Lower leg skin (tissue), 4 donors: ENCODE results near the gene PLEKHA4. TPM values are rescaled to one million over a fixed set of nuclear protein-coding genes. Genes with fewer than 3 reads are reported as not detected.

Experiments
- DNase-seq, 2 donors: peaks; one replicate each; pipeline ENCODE4 v3.0.0-alpha.2; 2019; ENCODE audit warnings: low spot score in 2 of 2
- H3K4me3 ChIP-seq: fragments of 200-600 bp; sonication (generic); 2 replicates; pipeline ENCODE4 v1.5.1; 2017; ENCODE audit warnings: mild to moderate bottlenecking, low read depth; ENCODE audit not compliant: poor library complexity, severe bottlenecking
- CTCF ChIP-seq, 3 donors: fragments of 450-650 bp; IDR thresholded peaks; one replicate each; pipeline ENCODE4 v1.5.1; 2016; ENCODE audit warnings: antibody characterized with exemption in 3 of 3, mild to moderate bottlenecking in 3 of 3, moderate library complexity in 2 of 3
- POLR2A ChIP-seq, 2 donors: fragments of 450-650 bp; IDR thresholded peaks; one replicate each; pipeline ENCODE4 v1.6.1; 2016 to 2017; ENCODE audit warnings: antibody characterized with exemption in 2 of 2, mild to moderate bottlenecking in 1 of 2, moderate library complexity in 1 of 2
- WGBS, 2 donors: methylation state at CpG; one replicate each; pipeline ENCODE4 v1.1.5; 2018; 5-methylcytosine and 5-hydroxymethylcytosine counted together
- intact Hi-C: fragments of 100-400 bp; cut with DNase I; formaldehyde crosslinking; loops from one replicate; pipeline ENCODE4 v1.15.0; 2023; ENCODE audit warnings: low total_unique reads
- total RNA-seq, 4 donors: library from RNA; depleted of rRNA; stranded (reverse); fragments of >200 nt; gene quantifications; one replicate each; pipeline ENCODE4 v1.1.0, GENCODE V29; 2016

PLEKHA4 gene
- total RNA-seq, 4 donors from 2014 or later, result 2.9 to 7.2 (median 6.3) TPM

- no peak for DNase-seq
- 78 to 79% methylated on average over 5 of the region's 5 CpGs for WGBS, 2 donors
Observed at GRCh38 chr19:48833977-48834376, 34.4 kb downstream of the PLEKHA4 start.

DNA sequence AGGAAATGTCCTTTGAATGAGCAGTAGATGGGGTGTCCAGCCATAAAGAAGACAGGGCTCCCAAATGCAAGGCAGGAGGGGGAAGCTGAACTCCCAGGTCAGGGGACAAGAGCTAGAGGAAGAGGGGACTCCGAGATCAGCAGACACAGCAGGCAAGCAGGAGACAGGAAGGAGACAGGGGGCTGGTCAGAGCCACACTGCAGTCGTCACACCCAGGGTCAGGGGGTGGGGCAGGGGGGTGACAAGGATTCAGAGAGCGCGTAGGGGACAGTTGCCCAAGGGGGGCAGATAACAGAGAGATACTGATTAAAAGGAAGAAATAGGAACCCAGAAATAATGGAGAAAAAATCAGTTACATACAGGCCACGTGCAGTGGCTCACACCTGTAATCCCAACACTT, 35.4 kb downstream of the PLEKHA4 start:
- TF ChIP-seq POLR2A (IDR thresholded peaks at IDR 0.05), result no peak
- TF ChIP-seq CTCF (IDR thresholded peaks at IDR 0.05), result no peak
- DNase-seq, result no peak
- WGBS, 2 donors, result 80 to 82% methylated on average over 5 of the region's 5 CpGs
- H3K4me3 ChIP-seq, result no peak overlapping the region
- intact Hi-C loops, result loop anchor here (5.0 to 10.0 kb wide), 2 partner anchors 36 to 188 kb away; partner anchors contain the start of gene CA11

More at GRCh38 chr19:48833977-48834376, 34.4 kb downstream of the PLEKHA4 start:
- intact Hi-C loops, result loop anchor here (5.0 to 10.0 kb wide), 2 partner anchors 37 to 189 kb away; partner anchors contain the start of gene CA11
- no peak for TF ChIP-seq CTCF (IDR thresholded peaks at IDR 0.05)
- no peak for TF ChIP-seq POLR2A (IDR thresholded peaks at IDR 0.05)
- no peak overlapping the region for H3K4me3 ChIP-seq

DNA sequence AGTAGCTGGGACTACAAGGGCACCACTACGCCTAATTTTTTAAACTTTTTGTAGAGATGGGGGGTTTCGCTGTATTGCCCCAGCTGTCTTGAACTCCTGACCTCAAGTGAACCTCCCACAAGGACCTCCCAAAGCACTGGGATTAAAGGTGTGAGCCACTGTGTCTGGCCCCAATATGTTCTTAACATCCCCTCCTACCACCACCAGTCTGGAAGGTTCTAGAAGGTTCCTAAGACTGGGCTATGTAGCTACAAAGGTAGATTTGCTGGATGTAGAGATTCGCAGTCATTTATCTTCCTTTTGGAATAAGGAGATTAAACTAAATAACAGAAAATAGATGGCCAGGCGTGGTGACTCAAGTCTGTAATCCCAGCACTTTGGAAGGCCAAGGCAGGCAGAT, 37.5 kb downstream of the PLEKHA4 start:
- no peak for DNase-seq
- 95 to 97% methylated on average over 4 of the region's 4 CpGs for WGBS, 2 donors
- no peak overlapping the region for H3K4me3 ChIP-seq
- TF ChIP-seq CTCF (IDR thresholded peaks at IDR 0.05) (no peak), POLR2A (IDR thresholded peaks at IDR 0.05) (no peak)
- intact Hi-C loops, result loop anchor here (5.0 to 10.0 kb wide), 2 partner anchors 34 to 186 kb away; partner anchors contain the start of gene CA11

DNA sequence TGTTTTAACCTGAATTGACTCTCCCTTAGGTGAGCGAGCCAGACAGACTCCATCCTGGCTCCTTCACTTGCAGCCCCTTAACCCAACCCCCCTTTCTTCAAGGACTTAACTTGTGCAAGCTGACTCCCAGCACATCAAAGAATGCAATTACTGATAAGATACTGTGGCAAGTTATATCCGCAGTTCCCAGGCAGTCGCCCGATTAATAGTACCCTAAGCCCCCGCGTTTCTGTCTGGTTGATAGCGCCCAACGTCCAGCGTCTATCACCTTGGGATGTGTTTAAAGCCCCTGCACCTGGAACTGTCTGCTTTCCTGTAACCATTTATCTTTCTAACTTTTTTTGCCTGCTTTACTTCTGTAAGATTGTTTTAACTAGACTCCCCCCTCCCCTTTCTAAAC, 38.3 kb downstream of the PLEKHA4 start:
- no peak for DNase-seq
- WGBS, 2 donors, result 92% methylated on average over 9 of the region's 9 CpGs
- TF ChIP-seq POLR2A (IDR thresholded peaks at IDR 0.05), result no peak
- TF ChIP-seq CTCF (IDR thresholded peaks at IDR 0.05), result no peak
- intact Hi-C loops, result loop anchor here (5.0 to 10.0 kb wide), 2 partner anchors 33 to 185 kb away; partner anchors contain the start of gene CA11
- no peak overlapping the region for H3K4me3 ChIP-seq

GRCh38 chr19:48826606-48827020, 41.8 kb downstream of the PLEKHA4 start:
- intact Hi-C loops, result no loop called here
- no peak for TF ChIP-seq CTCF (IDR thresholded peaks at IDR 0.05)
- no peak for DNase-seq
- WGBS, 2 donors, result 69 to 75% methylated on average over 8 of the region's 8 CpGs
- H3K4me3 ChIP-seq, result no peak overlapping the region

GRCh38 chr19:48822514-48822913, 45.9 kb downstream of the PLEKHA4 start:
- H3K4me3 ChIP-seq, result no peak overlapping the region
- WGBS, 2 donors, result 95 to 99% methylated on average over 2 of the region's 2 CpGs
- no peak for DNase-seq
- TF ChIP-seq CTCF (IDR thresholded peaks at IDR 0.05) (no peak), POLR2A (IDR thresholded peaks at IDR 0.05) (no peak)
- intact Hi-C loops, result no loop called here
